SK-N-MC (cell line): Measurements from ENCODE around the gene PDZD2.

Experiments used
- DNase-seq: peaks from one replicate; pipeline ENCODE4 v3.0.0-alpha.2; 2011; ENCODE audit warnings: low read depth, low spot score
- H3K27ac ChIP-seq: fragments of 200-600 bp; sonication (generic); 2 replicates; pipeline ENCODE4 v1.5.1; 2016; ENCODE audit warnings: mixed run types
- H3K36me3 ChIP-seq: fragments of 200-600 bp; sonication (generic); 2 replicates; pipeline ENCODE4 v1.6.1; 2017; ENCODE audit warnings: antibody characterized with exemption, low read length, mixed read lengths; ENCODE audit not compliant: insufficient read depth
- H3K4me3 ChIP-seq: fragments of 200-600 bp; sonication (generic); 2 replicates; pipeline ENCODE4 v1.5.1; 2016
- H3K9ac ChIP-seq: fragments of 200-600 bp; sonication (generic); 2 replicates; pipeline ENCODE4 v1.8.0; 2017; ENCODE audit warnings: mixed run types, mixed read lengths; ENCODE audit not compliant: insufficient read length
- H3K9me3 ChIP-seq: fragments of 200-600 bp; sonication (generic); 2 replicates; pipeline ENCODE4 v1.6.1; 2017; ENCODE audit warnings: low read depth, mild to moderate bottlenecking, antibody characterized with exemption, low read length, moderate library complexity, mixed read lengths
- EZH2 ChIP-seq: fragments of 200-600 bp; sonication (generic); IDR thresholded peaks from one replicate; pipeline ENCODE4 v1.6.1; 2017; ENCODE audit warnings: antibody characterized with exemption
- FOXP2 ChIP-seq: optimal IDR thresholded peaks from 2 replicates; pipeline ENCODE3; 2011; ENCODE audit warnings: mild to moderate bottlenecking, moderate library complexity; ENCODE audit not compliant: insufficient read depth; ENCODE audit errors: extremely low read length, control extremely low read depth
- POLR2AphosphoS5 ChIP-seq: IDR thresholded peaks from 2 replicates; pipeline ENCODE4 v1.6.1; 2012; ENCODE audit warnings: mild to moderate bottlenecking, low read depth, low read length, borderline replicate concordance

Gene PDZD2

GRCh38 chr5:31984691-31985090 lies 345.8 kb downstream of the PDZD2 start:
- no peak for DNase-seq
- Histone ChIP-seq H3K4me3 (no peak overlapping the region), H3K9ac (no peak overlapping the region), H3K36me3 (no peaks in the 10 kb centered on the region), H3K27ac (no peak overlapping the region), H3K9me3 (no peaks in the 10 kb centered on the region)
- TF ChIP-seq POLR2AphosphoS5: no peak
- no peak for TF ChIP-seq FOXP2
- no peak for TF ChIP-seq EZH2

- Histone ChIP-seq H3K27ac (no peak overlapping the region), H3K4me3 (no peak overlapping the region), H3K9ac (no peak overlapping the region), H3K9me3 (no peaks in the 10 kb centered on the region), H3K36me3 (no peaks in the 10 kb centered on the region)
- no peak for DNase-seq
- TF ChIP-seq POLR2AphosphoS5 (no peak), EZH2 (no peak), FOXP2 (no peak)
Measured at GRCh38 chr5:31986101-31986500, 347.2 kb downstream of the PDZD2 start.

- no peak overlapping the region for H3K4me3 ChIP-seq
- H3K27ac ChIP-seq: no peak overlapping the region
- H3K9ac ChIP-seq: no peak overlapping the region
- H3K9me3 ChIP-seq: no peaks in the 10 kb centered on the region
- no peak for DNase-seq
- TF ChIP-seq POLR2AphosphoS5 (no peak), EZH2 (no peak), FOXP2 (no peak)
- H3K36me3 ChIP-seq: no peaks in the 10 kb centered on the region
Measured at GRCh38 chr5:31987985-31988710, 349.2 kb downstream of the PDZD2 start.

- TF ChIP-seq POLR2AphosphoS5: no peak
- no peak for TF ChIP-seq EZH2
- TF ChIP-seq FOXP2: no peak
- H3K36me3 ChIP-seq: no peaks in the 10 kb centered on the region
- no peak overlapping the region for H3K27ac ChIP-seq
- no peak overlapping the region for H3K9ac ChIP-seq
- H3K9me3 ChIP-seq: no peaks in the 10 kb centered on the region
- no peak for DNase-seq
- no peak overlapping the region for H3K4me3 ChIP-seq
Measured at GRCh38 chr5:31990081-31990650, 351.2 kb downstream of the PDZD2 start.

GRCh38 chr5:31990701-31991110 lies 351.8 kb downstream of the PDZD2 start:
- Histone ChIP-seq H3K9me3 (no peaks in the 10 kb centered on the region), H3K4me3 (no peak overlapping the region), H3K27ac (no peak overlapping the region), H3K9ac (no peak overlapping the region), H3K36me3 (no peaks in the 10 kb centered on the region)
- TF ChIP-seq POLR2AphosphoS5 (no peak), EZH2 (no peak), FOXP2 (no peak)
- DNase-seq: no peak

- H3K9ac ChIP-seq: no peak overlapping the region
- no peak overlapping the region for H3K4me3 ChIP-seq
- DNase-seq: no peak
- no peaks in the 10 kb centered on the region for H3K9me3 ChIP-seq
- H3K36me3 ChIP-seq: no peaks in the 10 kb centered on the region
- TF ChIP-seq FOXP2: no peak
- no peak for TF ChIP-seq POLR2AphosphoS5
- no peak for TF ChIP-seq EZH2
- no peak overlapping the region for H3K27ac ChIP-seq
Measured at GRCh38 chr5:31992377-31992776, 353.4 kb downstream of the PDZD2 start.

GRCh38 chr5:31993165-31993961 lies 354.4 kb downstream of the PDZD2 start:
- H3K36me3 ChIP-seq: no peaks in the 10 kb centered on the region
- H3K27ac ChIP-seq: no peak overlapping the region
- no peak for DNase-seq
- H3K9me3 ChIP-seq: no peaks in the 10 kb centered on the region
- no peak overlapping the region for H3K9ac ChIP-seq
- TF ChIP-seq POLR2AphosphoS5: no peak
- no peak for TF ChIP-seq EZH2
- TF ChIP-seq FOXP2: no peak
- H3K4me3 ChIP-seq: no peak overlapping the region

GRCh38 chr5:31995006-31995405 lies 356.1 kb downstream of the PDZD2 start:
- TF ChIP-seq EZH2: no peak
- no peak for TF ChIP-seq FOXP2
- TF ChIP-seq POLR2AphosphoS5: no peak
- Histone ChIP-seq H3K27ac (no peak overlapping the region), H3K9ac (no peak overlapping the region), H3K36me3 (no peaks in the 10 kb centered on the region), H3K4me3 (no peak overlapping the region), H3K9me3 (no peaks in the 10 kb centered on the region)
- DNase-seq: no peak
